ENCODE measurements around the gene CACNG5. TPM values are rescaled to one million over a fixed set of nuclear protein-coding genes. Genes with fewer than 3 reads are reported as not detected.

The CACNG5 gene
- total and polyA plus RNA-seq, 2 donors (not counting 1 experiment from before 2014, with no cell fraction given) = not detected

DNA sequence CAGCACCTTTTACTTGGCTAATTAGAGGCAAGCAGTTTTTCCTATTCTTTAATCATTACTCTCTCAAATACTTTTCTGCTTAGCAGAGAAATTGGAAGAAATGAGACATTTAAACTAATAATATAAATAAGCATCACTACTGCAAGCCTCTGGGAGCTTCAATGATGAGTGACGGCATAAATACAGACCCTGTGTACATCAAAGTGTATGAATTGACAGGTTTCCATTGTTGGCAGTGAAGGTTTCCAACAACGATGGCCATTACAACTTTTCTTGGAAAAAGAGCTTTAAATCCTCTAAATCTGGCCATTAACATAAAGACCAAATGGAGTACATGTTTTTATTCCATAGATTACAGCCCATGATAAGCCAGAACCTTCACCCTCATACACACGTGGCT, 39.4 kb upstream of the CACNG5 start:
- Histone ChIP-seq H3K27ac (ENCODE audit: low read length in 2 of 2) (no peak overlapping the region), H3K79me2 (ENCODE audit: control insufficient read depth, insufficient read depth, low read length) (no peaks in the 10 kb centered on the region), H2AFZ (ENCODE audit: insufficient read depth, low read depth, low read length, poor library complexity, severe bottlenecking) (no peak overlapping the region), H3K9ac (ENCODE audit: low read length) (no peak overlapping the region), H3K4me3 (ENCODE audit: control extremely low read depth in 1 of 5, extremely low read depth in 1 of 5, insufficient read depth in 1 of 5, low read depth in 2 of 5, low read length in 4 of 5) (no peak overlapping the region), H3K36me3 (replicated peaks in 1 of 2; ENCODE audit: control extremely low read depth in 1 of 2, control insufficient read depth in 1 of 2, extremely low read depth in 1 of 2, insufficient read depth in 2 of 2, low read length in 1 of 2) (no peaks in the 10 kb centered on the region), H3K9me3 (ENCODE audit: control extremely low read depth in 1 of 3, control insufficient read depth in 2 of 3, insufficient read depth in 1 of 3, low read length in 2 of 3) (peaks cover 0 to 3% (median 0%) of the 10 kb centered on the region in 3 donors), H3K27me3 (replicated peaks in 1 of 4; ENCODE audit: control extremely low read depth in 1 of 4, control insufficient read depth in 3 of 4, insufficient read depth in 4 of 4, low read length in 3 of 4) (peaks cover 0 to 16% (median 6%) of the 10 kb centered on the region in 4 experiments), H3K4me2 (replicated peaks; ENCODE audit: low read depth, low read length, poor library complexity, severe bottlenecking) (no peak overlapping the region), H3K4me1 (ENCODE audit: control insufficient read depth in 2 of 2, insufficient read depth in 2 of 2, low read length in 2 of 2) (peaks cover 12 to 16% of the 10 kb centered on the region in 2 donors), H4K20me1 (ENCODE audit: control insufficient read depth, insufficient read depth, low read length, poor library complexity, severe bottlenecking) (no peaks in the 10 kb centered on the region)
- H3K4me3 Mint-ChIP-seq = no peak overlapping the region
- CTCF ChIA-PET = no interaction called here
- no peaks in the 10 kb centered on the region for H3K9me3 Mint-ChIP-seq (ENCODE audit: insufficient read depth)
- TF ChIP-seq, protein P1, sequence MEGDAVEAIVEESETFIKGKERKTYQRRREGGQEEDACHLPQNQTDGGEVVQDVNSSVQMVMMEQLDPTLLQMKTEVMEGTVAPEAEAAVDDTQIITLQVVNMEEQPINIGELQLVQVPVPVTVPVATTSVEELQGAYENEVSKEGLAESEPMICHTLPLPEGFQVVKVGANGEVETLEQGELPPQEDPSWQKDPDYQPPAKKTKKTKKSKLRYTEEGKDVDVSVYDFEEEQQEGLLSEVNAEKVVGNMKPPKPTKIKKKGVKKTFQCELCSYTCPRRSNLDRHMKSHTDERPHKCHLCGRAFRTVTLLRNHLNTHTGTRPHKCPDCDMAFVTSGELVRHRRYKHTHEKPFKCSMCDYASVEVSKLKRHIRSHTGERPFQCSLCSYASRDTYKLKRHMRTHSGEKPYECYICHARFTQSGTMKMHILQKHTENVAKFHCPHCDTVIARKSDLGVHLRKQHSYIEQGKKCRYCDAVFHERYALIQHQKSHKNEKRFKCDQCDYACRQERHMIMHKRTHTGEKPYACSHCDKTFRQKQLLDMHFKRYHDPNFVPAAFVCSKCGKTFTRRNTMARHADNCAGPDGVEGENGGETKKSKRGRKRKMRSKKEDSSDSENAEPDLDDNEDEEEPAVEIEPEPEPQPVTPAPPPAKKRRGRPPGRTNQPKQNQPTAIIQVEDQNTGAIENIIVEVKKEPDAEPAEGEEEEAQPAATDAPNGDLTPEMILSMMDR (IDR thresholded peaks at IDR 0.05) = no peak
- no peak for TF ChIP-seq EZH2 (IDR thresholded peaks at IDR 0.05; ENCODE audit: borderline replicate concordance, insufficient read depth, low read depth, low read length, poor library complexity, severe bottlenecking)
- H3K27ac Mint-ChIP-seq = no peak overlapping the region
- ATAC-seq (ENCODE audit: low read depth) (no peak), DNase-seq (no peak)
- POLR2A ChIA-PET = no interaction called here
- WGBS (ENCODE audit: insufficient coverage) = 61% methylated on average over 3 of the region's 3 CpGs
- H3K27me3 Mint-ChIP-seq = peaks cover 15% of the 10 kb centered on the region
- intact Hi-C loops (cut with micrococcal nuclease) = no loop called here
- H3K4me1 Mint-ChIP-seq = peaks cover 14% of the 10 kb centered on the region

DNA sequence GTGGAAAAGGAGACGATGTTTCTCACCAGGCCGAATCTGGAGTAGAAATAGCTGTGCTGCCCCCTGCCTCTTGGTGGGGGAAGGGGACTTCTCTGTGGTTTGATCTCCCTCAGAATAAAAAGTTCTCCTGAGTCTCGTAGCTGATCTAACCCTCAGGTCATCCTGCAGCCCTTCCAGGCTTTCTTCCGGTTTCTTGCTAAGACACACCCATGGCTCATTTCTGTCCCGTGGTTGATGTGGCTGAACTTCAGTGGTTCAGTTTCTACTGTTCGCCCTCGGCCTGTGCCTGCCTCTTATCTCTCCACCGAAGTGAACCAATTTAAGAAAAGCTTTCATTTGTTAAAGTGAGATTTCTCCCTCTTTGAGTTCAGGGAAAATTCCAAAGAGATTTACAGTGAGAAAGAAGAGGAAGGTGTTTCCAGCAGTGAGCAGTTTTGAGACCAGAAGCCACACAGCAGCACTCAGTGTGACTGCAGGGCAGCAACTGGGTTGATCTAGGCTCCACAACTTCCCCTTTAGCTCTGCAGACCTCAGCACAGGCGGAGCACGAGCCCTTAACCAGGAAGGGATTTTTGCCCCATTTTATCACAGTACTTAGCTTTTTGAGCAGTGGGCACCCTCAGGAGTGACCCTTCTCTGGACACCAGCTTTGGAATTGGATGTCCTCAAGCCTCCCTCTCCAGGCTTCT, 34.9 kb upstream of the CACNG5 start:
- Mint-ChIP-seq H3K4me1 (no peaks in the 10 kb centered on the region), H3K27me3 (no peaks in the 10 kb centered on the region), H3K4me3 (no peak overlapping the region), H3K27ac (no peak overlapping the region), H3K9me3 (ENCODE audit: insufficient read depth) (no peaks in the 10 kb centered on the region)
- Histone ChIP-seq H3K4me2 (replicated peaks; ENCODE audit: low read depth, low read length, poor library complexity, severe bottlenecking) (no peak overlapping the region), H3K36me3 (replicated peaks in 1 of 2; ENCODE audit: control extremely low read depth in 1 of 2, control insufficient read depth in 1 of 2, extremely low read depth in 1 of 2, insufficient read depth in 2 of 2, low read length in 1 of 2) (no peaks in the 10 kb centered on the region), H2AFZ (ENCODE audit: insufficient read depth, low read depth, low read length, poor library complexity, severe bottlenecking) (no peak overlapping the region), H3K79me2 (ENCODE audit: control insufficient read depth, insufficient read depth, low read length) (no peaks in the 10 kb centered on the region), H3K4me1 (ENCODE audit: control insufficient read depth in 2 of 2, insufficient read depth in 2 of 2, low read length in 2 of 2) (no peaks in the 10 kb centered on the region), H3K27ac (ENCODE audit: low read length in 2 of 2) (no peak overlapping the region), H4K20me1 (ENCODE audit: control insufficient read depth, insufficient read depth, low read length, poor library complexity, severe bottlenecking) (no peaks in the 10 kb centered on the region), H3K9me3 (ENCODE audit: control extremely low read depth in 1 of 3, control insufficient read depth in 2 of 3, insufficient read depth in 1 of 3, low read length in 2 of 3) (peaks cover 0 to 3% (median 0%) of the 10 kb centered on the region in 3 donors), H3K4me3 (ENCODE audit: control extremely low read depth in 1 of 5, extremely low read depth in 1 of 5, insufficient read depth in 1 of 5, low read depth in 2 of 5, low read length in 4 of 5) (no peak overlapping the region), H3K27me3 (replicated peaks in 1 of 4; ENCODE audit: control extremely low read depth in 1 of 4, control insufficient read depth in 3 of 4, insufficient read depth in 4 of 4, low read length in 3 of 4) (no peaks in the 10 kb centered on the region), H3K9ac (ENCODE audit: low read length) (no peak overlapping the region)
- DNase-seq = no peak
- ChIA-PET POLR2A (no interaction called here), CTCF (no interaction called here)
- 52% methylated on average over 4 of the region's 10 CpGs for WGBS (ENCODE audit: insufficient coverage)
- TF ChIP-seq EZH2 (IDR thresholded peaks at IDR 0.05; ENCODE audit: borderline replicate concordance, insufficient read depth, low read depth, low read length, poor library complexity, severe bottlenecking) = no peak
- TF ChIP-seq, protein P1 (IDR thresholded peaks at IDR 0.05) = no peak
- no peak for ATAC-seq (ENCODE audit: low read depth)
- intact Hi-C loops (cut with micrococcal nuclease) = no loop called here
